GM18511 (cell line): ENCODE measurements around the gene RHOA.
A peak's percentile ranks its signal among the peaks of the same experiment; 100 is the strongest.
"Not testable (repeated sequence)": the region's sequence is repeated elsewhere in the genome, so short reads cannot be mapped to it uniquely, and the experiment has no call there.

Experiments
- ATAC-seq: cut with Tn5 transposase; IDR thresholded peaks from one replicate; pipeline ENCODE4 v1.9.1; 2021; ENCODE audit warnings: mild to moderate bottlenecking, moderate library complexity; ENCODE audit not compliant: unreplicated experiment

The RHOA gene

GRCh38 chr3:49412632-49413337 is 1.0 kb upstream of the RHOA start:
- no peak for ATAC-seq

GRCh38 chr3:49411535-49411967 is 225 bp downstream of the RHOA start:
- ATAC-seq: peak; percentile 19

GRCh38 chr3:49410846-49411534 is 786 bp downstream of the RHOA start:
- no peak for ATAC-seq

- no peak for ATAC-seq
Measured at GRCh38 chr3:49410066-49410845, 1.5 kb downstream of the RHOA start.

- ATAC-seq: no peak
Measured at GRCh38 chr3:49406571-49407565, 4.9 kb downstream of the RHOA start.

GRCh38 chr3:49405570-49405969 is 6.2 kb downstream of the RHOA start:
- not testable (repeated sequence) for ATAC-seq

GRCh38 chr3:49403891-49404290 is 7.9 kb downstream of the RHOA start:
- no peak for ATAC-seq

GRCh38 chr3:49401766-49402165 is 10.0 kb downstream of the RHOA start:
- no peak for ATAC-seq

- no peak for ATAC-seq
Measured at GRCh38 chr3:49399461-49399860, 12.3 kb downstream of the RHOA start.

- no peak for ATAC-seq
Measured at GRCh38 chr3:49397470-49397869, 14.3 kb downstream of the RHOA start.

- ATAC-seq: not testable (repeated sequence)
Measured at GRCh38 chr3:49391310-49391709, 20.5 kb downstream of the RHOA start.

- no peak for ATAC-seq
Measured at GRCh38 chr3:49389297-49389696, 22.5 kb downstream of the RHOA start.

GRCh38 chr3:49388289-49388820 is 23.4 kb downstream of the RHOA start:
- ATAC-seq: no peak

GRCh38 chr3:49387721-49388120 is 24.1 kb downstream of the RHOA start:
- ATAC-seq: no peak

- no peak for ATAC-seq
Measured at GRCh38 chr3:49386056-49386756, 25.6 kb downstream of the RHOA start.

GRCh38 chr3:49385617-49386016 is 26.2 kb downstream of the RHOA start:
- ATAC-seq: no peak

GRCh38 chr3:49383387-49383786 is 28.4 kb downstream of the RHOA start:
- ATAC-seq: no peak

- no peak for ATAC-seq
Measured at GRCh38 chr3:49378249-49378895, 33.4 kb downstream of the RHOA start.

GRCh38 chr3:49377483-49377882 is 34.3 kb downstream of the RHOA start:
- ATAC-seq: no peak
